ENCODE measurements around the gene R3HCC1L. TPM values are rescaled to one million over a fixed set of nuclear protein-coding genes. Genes with fewer than 3 reads are reported as not detected.

R3HCC1L gene
- total RNA-seq, 4 donors from 2014 or later: 9.0 to 11.6 (median 9.9) TPM

DNA sequence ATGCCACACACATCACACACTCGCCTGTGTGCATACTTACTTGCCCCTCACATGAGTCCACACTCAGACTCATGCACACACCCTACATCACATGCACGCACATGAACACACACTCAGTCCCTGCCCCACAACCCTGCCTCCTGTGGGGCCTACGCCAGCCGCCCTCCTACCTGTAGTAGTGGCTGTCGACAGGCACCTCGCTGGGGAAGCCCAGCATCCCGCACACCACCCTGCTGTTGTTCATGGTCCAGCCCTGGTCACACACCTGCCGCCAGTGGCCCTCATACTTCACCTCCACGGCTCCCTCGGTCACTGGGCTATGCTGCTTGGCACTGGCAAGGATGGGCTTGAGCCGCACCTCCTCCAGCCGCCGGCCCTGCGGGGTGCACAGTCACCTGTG is 126.3 kb downstream of the R3HCC1L start:
- DNase-seq (ENCODE audit: extremely low spot score): peak; percentile 91
- Histone ChIP-seq H3K4me1 (peaks cover 0 to 24% (median 13%) of the 10 kb centered on the region in 4 donors), H3K36me3 (peaks cover 0 to 15% (median 5%) of the 10 kb centered on the region in 4 donors), H3K27me3 (no peaks in the 10 kb centered on the region), H3K4me3 (no peak overlapping the region), H3K9me3 (no peaks in the 10 kb centered on the region), H3K27ac (replicated peaks in 1 of 4) (no peak overlapping the region)
- TF ChIP-seq POLR2AphosphoS5 (IDR thresholded peaks at IDR 0.05): no peak
- TF ChIP-seq POLR2A (IDR thresholded peaks at IDR 0.05; ENCODE audit: low read depth): no peak
- TF ChIP-seq, protein P1, sequence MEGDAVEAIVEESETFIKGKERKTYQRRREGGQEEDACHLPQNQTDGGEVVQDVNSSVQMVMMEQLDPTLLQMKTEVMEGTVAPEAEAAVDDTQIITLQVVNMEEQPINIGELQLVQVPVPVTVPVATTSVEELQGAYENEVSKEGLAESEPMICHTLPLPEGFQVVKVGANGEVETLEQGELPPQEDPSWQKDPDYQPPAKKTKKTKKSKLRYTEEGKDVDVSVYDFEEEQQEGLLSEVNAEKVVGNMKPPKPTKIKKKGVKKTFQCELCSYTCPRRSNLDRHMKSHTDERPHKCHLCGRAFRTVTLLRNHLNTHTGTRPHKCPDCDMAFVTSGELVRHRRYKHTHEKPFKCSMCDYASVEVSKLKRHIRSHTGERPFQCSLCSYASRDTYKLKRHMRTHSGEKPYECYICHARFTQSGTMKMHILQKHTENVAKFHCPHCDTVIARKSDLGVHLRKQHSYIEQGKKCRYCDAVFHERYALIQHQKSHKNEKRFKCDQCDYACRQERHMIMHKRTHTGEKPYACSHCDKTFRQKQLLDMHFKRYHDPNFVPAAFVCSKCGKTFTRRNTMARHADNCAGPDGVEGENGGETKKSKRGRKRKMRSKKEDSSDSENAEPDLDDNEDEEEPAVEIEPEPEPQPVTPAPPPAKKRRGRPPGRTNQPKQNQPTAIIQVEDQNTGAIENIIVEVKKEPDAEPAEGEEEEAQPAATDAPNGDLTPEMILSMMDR (IDR thresholded peaks at IDR 0.05): no peak
- no peak for TF ChIP-seq EP300 (IDR thresholded peaks at IDR 0.05)
- intact Hi-C loops (cut with DNase I): loop anchor here (5.0 kb wide), 1 partner anchor 47 kb away; no protein-coding TSS in a partner anchor
- WGBS: 82% methylated on average over 7 of the region's 14 CpGs

- H3K36me3 ChIP-seq: peaks cover 0 to 10% (median 2%) of the 10 kb centered on the region in 4 donors
- intact Hi-C loops (cut with DNase I): loop anchor here (5.0 kb wide), 1 partner anchor 46 kb away; no protein-coding TSS in a partner anchor
These were observed 127.2 kb downstream of the R3HCC1L start for GRCh38 chr10:98261436-98262277.

GRCh38 chr10:98262571-98262970 is 128.1 kb downstream of the R3HCC1L start:
- DNase-seq (ENCODE audit: extremely low spot score): peak; percentile 90
- WGBS: 67% methylated on average over 6 of the region's 7 CpGs
- Histone ChIP-seq H3K4me1 (peaks cover 0 to 42% (median 31%) of the 10 kb centered on the region in 4 donors), H3K9me3 (no peaks in the 10 kb centered on the region), H3K27me3 (no peaks in the 10 kb centered on the region), H3K27ac (replicated peaks in 1 of 4) (no peak overlapping the region), H3K36me3 (peaks cover 0 to 4% (median 2%) of the 10 kb centered on the region in 4 donors), H3K4me3 (no peak overlapping the region)
- TF ChIP-seq POLR2AphosphoS5 (IDR thresholded peaks at IDR 0.05) (peak in 1 of 2 donors; percentile 9), EP300 (IDR thresholded peaks at IDR 0.05) (no peak)
- TF ChIP-seq, protein P1 (IDR thresholded peaks at IDR 0.05): peak; percentile 47 to 62 (median 54)
- intact Hi-C loops (cut with DNase I): loop anchor here (5.0 kb wide), 1 partner anchor 45 kb away; no protein-coding TSS in a partner anchor

More at GRCh38 chr10:98261436-98262277, 127.2 kb downstream of the R3HCC1L start:
- no peak overlapping the region for H3K4me3 ChIP-seq
- no peak for TF ChIP-seq POLR2A (IDR thresholded peaks at IDR 0.05; ENCODE audit: low read depth)
- TF ChIP-seq, protein P1 (IDR thresholded peaks at IDR 0.05): no peak
- no peak for TF ChIP-seq EP300 (IDR thresholded peaks at IDR 0.05)
- no peak for TF ChIP-seq POLR2AphosphoS5 (IDR thresholded peaks at IDR 0.05)
- 93% methylated on average over 9 of the region's 15 CpGs for WGBS
- H3K27ac ChIP-seq (replicated peaks in 1 of 4): no peak overlapping the region
- peaks cover 0 to 33% (median 22%) of the 10 kb centered on the region in 4 donors for H3K4me1 ChIP-seq
- no peaks in the 10 kb centered on the region for H3K27me3 ChIP-seq
- DNase-seq (ENCODE audit: extremely low spot score): peak; percentile 87
- H3K9me3 ChIP-seq: no peaks in the 10 kb centered on the region

DNA sequence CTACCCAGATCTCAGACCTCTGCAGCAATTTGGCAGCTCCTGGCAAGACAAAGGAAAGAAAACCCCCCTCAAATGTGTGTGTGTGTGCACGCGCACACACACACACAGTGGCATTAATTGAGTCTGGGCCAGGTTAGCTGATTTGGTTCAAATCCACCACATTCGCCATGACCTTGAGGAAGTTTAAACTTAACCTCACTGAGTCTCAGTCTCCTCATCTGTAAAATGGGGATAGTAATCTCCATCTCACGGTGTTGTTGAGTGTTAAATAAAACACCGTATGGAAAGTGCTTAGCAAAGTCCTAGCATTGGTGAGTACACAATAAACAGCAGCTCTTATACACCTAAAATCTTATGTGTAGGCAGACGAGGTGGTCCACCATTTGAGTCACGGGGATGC is 128.6 kb downstream of the R3HCC1L start:
- 85% methylated on average over 7 of the region's 7 CpGs for WGBS
- intact Hi-C loops (cut with DNase I): loop anchor here (5.0 kb wide), 1 partner anchor 44 kb away; no protein-coding TSS in a partner anchor
- H3K4me3 ChIP-seq: no peak overlapping the region
- H3K4me1 ChIP-seq: peaks cover 0 to 47% (median 35%) of the 10 kb centered on the region in 4 donors
- peaks cover 0 to 4% (median 2%) of the 10 kb centered on the region in 4 donors for H3K36me3 ChIP-seq
- H3K9me3 ChIP-seq: no peaks in the 10 kb centered on the region
- no peaks in the 10 kb centered on the region for H3K27me3 ChIP-seq
- H3K27ac ChIP-seq (replicated peaks in 1 of 4): no peak overlapping the region
- no peak for DNase-seq (ENCODE audit: extremely low spot score)
- no peak for TF ChIP-seq POLR2AphosphoS5 (IDR thresholded peaks at IDR 0.05)
- no peak for TF ChIP-seq EP300 (IDR thresholded peaks at IDR 0.05)
- no peak for TF ChIP-seq POLR2A (IDR thresholded peaks at IDR 0.05; ENCODE audit: low read depth)
- TF ChIP-seq, protein P1 (IDR thresholded peaks at IDR 0.05): no peak
